ENCODE measurements around the gene FOXA1.

Gene FOXA1

GRCh38 chr14:37583358-37584210 is 11.5 kb downstream of the FOXA1 start:
- H3K4me3 ChIP-seq (ENCODE audit: insufficient read depth, low read depth, low read length), result peak overlapping the region; percentile 33
- no peak overlapping the region for H3K27ac ChIP-seq (ENCODE audit: insufficient read depth, low read depth, low read length, poor library complexity, severe bottlenecking)
- H3K27me3 ChIP-seq (ENCODE audit: control insufficient read depth, insufficient read depth, low read length, poor library complexity, severe bottlenecking), result peaks cover 91% of the 10 kb centered on the region
- 1% methylated on average over 67 of the region's 67 CpGs for WGBS, 2 experiments
- H3K9me3 ChIP-seq (ENCODE audit: control insufficient read depth, low read length), result no peaks in the 10 kb centered on the region
- peaks cover 36% of the 10 kb centered on the region for H3K4me1 ChIP-seq (ENCODE audit: control insufficient read depth, insufficient read depth, low read length)
- H3K36me3 ChIP-seq (ENCODE audit: control insufficient read depth, insufficient read depth, low read length), result no peaks in the 10 kb centered on the region

DNA sequence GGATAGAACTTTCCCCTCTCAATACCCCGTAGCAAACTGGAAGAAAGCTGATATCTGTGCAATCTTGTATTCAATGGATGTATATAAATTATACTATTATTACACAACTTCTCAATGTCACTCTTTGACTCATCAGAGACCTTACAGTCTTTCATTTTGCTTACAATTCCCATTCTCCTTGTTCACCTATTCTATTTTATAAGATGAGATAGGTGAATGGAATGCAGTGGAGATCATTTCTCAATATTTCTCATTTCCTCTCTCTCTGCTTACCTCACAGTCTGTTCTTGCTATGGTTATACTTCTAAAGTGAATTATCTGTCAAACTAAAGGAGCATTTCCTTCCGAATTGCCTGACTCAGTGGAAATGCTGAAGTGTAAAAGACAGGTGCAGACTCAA is 14.9 kb downstream of the FOXA1 start:
- H3K4me1 ChIP-seq (ENCODE audit: control insufficient read depth, insufficient read depth, low read length), result peaks cover 17% of the 10 kb centered on the region
- H3K9me3 ChIP-seq (ENCODE audit: control insufficient read depth, low read length), result no peaks in the 10 kb centered on the region
- H3K27me3 ChIP-seq (ENCODE audit: control insufficient read depth, insufficient read depth, low read length, poor library complexity, severe bottlenecking), result peaks cover 70% of the 10 kb centered on the region
- 71 to 96% methylated on average over 1 to 2 of the region's 2 CpGs for WGBS, 2 experiments
- H3K36me3 ChIP-seq (ENCODE audit: control insufficient read depth, insufficient read depth, low read length), result no peaks in the 10 kb centered on the region
- H3K27ac ChIP-seq (ENCODE audit: insufficient read depth, low read depth, low read length, poor library complexity, severe bottlenecking), result no peak overlapping the region
- H3K4me3 ChIP-seq (ENCODE audit: insufficient read depth, low read depth, low read length), result no peak overlapping the region

GRCh38 chr14:37579274-37579673 is 15.8 kb downstream of the FOXA1 start:
- H3K4me3 ChIP-seq (ENCODE audit: insufficient read depth, low read depth, low read length), result no peak overlapping the region
- H3K36me3 ChIP-seq (ENCODE audit: control insufficient read depth, insufficient read depth, low read length), result no peaks in the 10 kb centered on the region
- H3K27me3 ChIP-seq (ENCODE audit: control insufficient read depth, insufficient read depth, low read length, poor library complexity, severe bottlenecking), result peaks cover 61% of the 10 kb centered on the region
- H3K4me1 ChIP-seq (ENCODE audit: control insufficient read depth, insufficient read depth, low read length), result peaks cover 12% of the 10 kb centered on the region
- no peak overlapping the region for H3K27ac ChIP-seq (ENCODE audit: insufficient read depth, low read depth, low read length, poor library complexity, severe bottlenecking)
- WGBS, 2 experiments, result 44 to 46% methylated on average over 9 of the region's 9 CpGs
- H3K9me3 ChIP-seq (ENCODE audit: control insufficient read depth, low read length), result no peaks in the 10 kb centered on the region

- Histone ChIP-seq H3K4me3 (ENCODE audit: insufficient read depth, low read depth, low read length) (no peak overlapping the region), H3K27me3 (ENCODE audit: control insufficient read depth, insufficient read depth, low read length, poor library complexity, severe bottlenecking) (peaks cover 13% of the 10 kb centered on the region), H3K36me3 (ENCODE audit: control insufficient read depth, insufficient read depth, low read length) (no peaks in the 10 kb centered on the region), H3K27ac (ENCODE audit: insufficient read depth, low read depth, low read length, poor library complexity, severe bottlenecking) (no peak overlapping the region), H3K9me3 (ENCODE audit: control insufficient read depth, low read length) (no peaks in the 10 kb centered on the region), H3K4me1 (ENCODE audit: control insufficient read depth, insufficient read depth, low read length) (peaks cover 6% of the 10 kb centered on the region)
- whole genome bisulfite sequencing, 2 experiments, result 87 to 88% methylated on average over 2 of the region's 2 CpGs
These were observed 21.7 kb downstream of the FOXA1 start for GRCh38 chr14:37573356-37573755.

DNA sequence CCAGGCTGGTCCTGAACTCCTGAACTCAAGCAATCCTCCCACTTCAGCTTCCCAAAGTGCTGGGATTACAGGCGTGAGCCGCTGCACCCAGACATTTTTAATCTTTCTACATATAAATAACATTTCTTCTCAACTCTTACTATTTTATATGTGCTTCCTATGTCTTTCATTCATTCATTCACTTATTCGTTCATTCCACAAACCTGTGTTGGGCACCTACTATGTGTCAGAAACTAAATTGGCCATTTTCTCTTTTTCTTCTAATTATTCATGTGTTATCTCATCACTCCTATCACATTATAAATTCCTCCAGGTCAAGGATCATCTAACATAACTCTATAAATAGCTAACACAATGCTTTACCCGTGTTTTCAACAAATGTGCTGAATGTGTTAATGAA is 23.7 kb downstream of the FOXA1 start:
- 95 to 98% methylated on average over 3 to 4 of the region's 4 CpGs for WGBS, 2 experiments
- Histone ChIP-seq H3K4me3 (ENCODE audit: insufficient read depth, low read depth, low read length) (no peak overlapping the region), H3K27me3 (ENCODE audit: control insufficient read depth, insufficient read depth, low read length, poor library complexity, severe bottlenecking) (no peaks in the 10 kb centered on the region), H3K36me3 (ENCODE audit: control insufficient read depth, insufficient read depth, low read length) (no peaks in the 10 kb centered on the region), H3K9me3 (ENCODE audit: control insufficient read depth, low read length) (no peaks in the 10 kb centered on the region), H3K27ac (ENCODE audit: insufficient read depth, low read depth, low read length, poor library complexity, severe bottlenecking) (no peak overlapping the region), H3K4me1 (ENCODE audit: control insufficient read depth, insufficient read depth, low read length) (peaks cover 13% of the 10 kb centered on the region)

DNA sequence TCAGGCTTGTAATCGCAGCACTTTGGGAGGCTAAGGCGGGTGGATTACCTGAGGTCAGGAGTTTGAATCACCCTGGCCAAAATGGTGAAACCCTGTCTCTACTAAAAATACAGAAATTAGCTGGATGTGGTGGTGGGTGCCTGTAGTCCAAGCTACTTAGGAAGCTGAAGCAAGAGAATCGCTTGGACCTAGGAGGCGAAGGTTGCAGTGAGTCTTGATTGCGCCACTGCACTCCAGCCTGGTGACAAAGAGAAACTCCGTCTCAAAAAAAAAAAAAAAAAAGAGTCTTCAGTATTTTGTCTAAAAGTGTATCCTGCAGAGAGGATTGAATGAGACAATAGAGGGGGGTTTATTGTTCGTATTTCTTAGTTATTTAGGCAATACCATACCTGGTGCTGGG is 25.3 kb downstream of the FOXA1 start:
- WGBS, 2 experiments, result 80 to 87% methylated on average over 7 of the region's 7 CpGs
- H3K36me3 ChIP-seq (ENCODE audit: control insufficient read depth, insufficient read depth, low read length), result no peaks in the 10 kb centered on the region
- no peaks in the 10 kb centered on the region for H3K27me3 ChIP-seq (ENCODE audit: control insufficient read depth, insufficient read depth, low read length, poor library complexity, severe bottlenecking)

DNA sequence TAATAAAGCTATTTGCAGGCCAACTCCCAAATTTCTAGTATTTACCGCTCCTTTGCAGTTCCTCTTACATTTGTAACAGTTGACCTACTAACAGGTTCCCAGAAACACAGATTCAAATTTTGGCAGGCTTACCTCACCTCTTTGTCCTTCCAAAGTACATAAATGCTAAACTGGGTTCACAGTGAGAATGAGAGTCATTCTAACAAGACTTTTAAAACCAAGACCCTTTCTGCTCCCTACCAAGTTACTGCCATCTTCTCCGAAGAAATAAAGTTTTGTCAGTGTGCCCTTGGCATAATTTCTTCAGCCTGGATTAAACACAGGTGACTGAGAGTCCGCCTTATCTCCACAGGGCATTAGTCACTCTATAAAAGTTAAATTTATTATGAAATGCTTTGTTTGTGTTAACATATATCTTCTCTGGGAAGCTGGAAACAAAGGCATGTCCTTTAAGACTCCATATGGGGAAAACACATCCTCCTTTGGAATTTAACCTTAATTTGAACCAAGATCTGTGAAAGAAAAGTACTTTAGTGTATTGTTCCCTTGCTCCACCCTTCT is 28.2 kb downstream of the FOXA1 start:
- WGBS, 2 experiments, result 14 to 32% methylated on average over 2 to 3 of the region's 3 CpGs
- H3K4me3 ChIP-seq (ENCODE audit: insufficient read depth, low read depth, low read length), result no peak overlapping the region

More for the DNA sequence above, 25.3 kb downstream of the FOXA1 start:
- Histone ChIP-seq H3K4me3 (ENCODE audit: insufficient read depth, low read depth, low read length) (no peak overlapping the region), H3K4me1 (ENCODE audit: control insufficient read depth, insufficient read depth, low read length) (peaks cover 10% of the 10 kb centered on the region), H3K27ac (ENCODE audit: insufficient read depth, low read depth, low read length, poor library complexity, severe bottlenecking) (no peak overlapping the region), H3K9me3 (ENCODE audit: control insufficient read depth, low read length) (no peaks in the 10 kb centered on the region)

GRCh38 chr14:37565550-37565949 is 29.5 kb downstream of the FOXA1 start:
- H3K27me3 ChIP-seq (ENCODE audit: control insufficient read depth, insufficient read depth, low read length, poor library complexity, severe bottlenecking), result no peaks in the 10 kb centered on the region
- peaks cover 10% of the 10 kb centered on the region for H3K4me1 ChIP-seq (ENCODE audit: control insufficient read depth, insufficient read depth, low read length)
- no peaks in the 10 kb centered on the region for H3K36me3 ChIP-seq (ENCODE audit: control insufficient read depth, insufficient read depth, low read length)
- H3K27ac ChIP-seq (ENCODE audit: insufficient read depth, low read depth, low read length, poor library complexity, severe bottlenecking), result no peak overlapping the region
- WGBS, 2 experiments, result 83 to 89% methylated on average over 1 of the region's 1 CpG
- no peak overlapping the region for H3K4me3 ChIP-seq (ENCODE audit: insufficient read depth, low read depth, low read length)
- H3K9me3 ChIP-seq (ENCODE audit: control insufficient read depth, low read length), result no peaks in the 10 kb centered on the region

More for the DNA sequence above, 28.2 kb downstream of the FOXA1 start:
- Histone ChIP-seq H3K27ac (ENCODE audit: insufficient read depth, low read depth, low read length, poor library complexity, severe bottlenecking) (no peak overlapping the region), H3K9me3 (ENCODE audit: control insufficient read depth, low read length) (no peaks in the 10 kb centered on the region), H3K36me3 (ENCODE audit: control insufficient read depth, insufficient read depth, low read length) (no peaks in the 10 kb centered on the region), H3K27me3 (ENCODE audit: control insufficient read depth, insufficient read depth, low read length, poor library complexity, severe bottlenecking) (no peaks in the 10 kb centered on the region), H3K4me1 (ENCODE audit: control insufficient read depth, insufficient read depth, low read length) (peaks cover 10% of the 10 kb centered on the region)

GRCh38 chr14:37563189-37563588 is 31.9 kb downstream of the FOXA1 start:
- Histone ChIP-seq H3K36me3 (ENCODE audit: control insufficient read depth, insufficient read depth, low read length) (no peaks in the 10 kb centered on the region), H3K4me3 (ENCODE audit: insufficient read depth, low read depth, low read length) (no peak overlapping the region), H3K27me3 (ENCODE audit: control insufficient read depth, insufficient read depth, low read length, poor library complexity, severe bottlenecking) (no peaks in the 10 kb centered on the region), H3K27ac (ENCODE audit: insufficient read depth, low read depth, low read length, poor library complexity, severe bottlenecking) (no peak overlapping the region), H3K4me1 (ENCODE audit: control insufficient read depth, insufficient read depth, low read length) (peaks cover 7% of the 10 kb centered on the region), H3K9me3 (ENCODE audit: control insufficient read depth, low read length) (no peaks in the 10 kb centered on the region)
- 90 to 92% methylated on average over 2 of the region's 2 CpGs for WGBS, 2 experiments

GRCh38 chr14:37559386-37559785 is 35.7 kb downstream of the FOXA1 start:
- Histone ChIP-seq H3K27me3 (ENCODE audit: control insufficient read depth, insufficient read depth, low read length, poor library complexity, severe bottlenecking) (no peaks in the 10 kb centered on the region), H3K36me3 (ENCODE audit: control insufficient read depth, insufficient read depth, low read length) (no peaks in the 10 kb centered on the region), H3K4me3 (ENCODE audit: insufficient read depth, low read depth, low read length) (no peak overlapping the region), H3K9me3 (ENCODE audit: control insufficient read depth, low read length) (no peaks in the 10 kb centered on the region), H3K27ac (ENCODE audit: insufficient read depth, low read depth, low read length, poor library complexity, severe bottlenecking) (no peak overlapping the region), H3K4me1 (ENCODE audit: control insufficient read depth, insufficient read depth, low read length) (no peaks in the 10 kb centered on the region)
- 76 to 82% methylated on average over 5 of the region's 6 CpGs for WGBS, 2 experiments
